ENCODE results near the gene PFN1. TPM values are rescaled to one million over a fixed set of nuclear protein-coding genes. Genes with fewer than 3 reads are reported as not detected.

PFN1 gene
- total RNA-seq, 1 donor from 2014 or later: 1,346 TPM

DNA sequence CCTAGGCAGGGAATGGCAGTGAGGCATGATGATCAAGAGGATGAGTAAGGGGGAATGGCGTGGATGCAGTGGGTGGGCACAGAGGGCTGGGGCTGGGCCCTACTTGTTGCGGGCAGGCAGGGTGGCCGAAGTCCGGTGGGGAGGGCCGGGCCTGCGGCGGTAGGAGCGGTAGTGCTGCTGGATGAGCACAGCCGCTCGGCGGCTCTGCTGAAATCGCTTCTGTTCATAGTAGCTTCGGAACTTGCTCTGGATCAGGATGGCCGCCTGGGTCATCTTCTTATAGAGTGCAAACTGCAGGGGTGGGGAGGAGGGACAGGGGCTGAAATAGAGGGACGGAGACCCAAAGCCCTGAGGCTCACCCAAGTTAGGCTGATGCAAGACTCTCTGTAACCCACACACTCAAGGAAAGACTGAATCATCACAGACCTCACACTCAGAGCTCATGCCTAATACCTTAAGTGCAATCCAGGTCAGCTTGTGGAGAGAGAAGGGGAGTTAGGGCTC is 20.8 kb upstream of the PFN1 start:
- Histone ChIP-seq H3K4me2 (ENCODE audit: low read length) (peak overlapping the region; percentile 95), H3K79me2 (ENCODE audit: insufficient read depth, low read length) (peaks cover 54% of the 10 kb centered on the region), H3K9me3 (ENCODE audit: insufficient read depth, low read depth, low read length) (no peaks in the 10 kb centered on the region), H3K27me3 (ENCODE audit: insufficient read depth, low read length) (no peaks in the 10 kb centered on the region), H2AFZ (ENCODE audit: low read depth, low read length) (no peak overlapping the region), H3K27ac (ENCODE audit: low read depth, low read length) (peak overlapping the region; percentile 87), H3K4me1 (ENCODE audit: insufficient read depth, low read length) (peaks cover 33% of the 10 kb centered on the region), H4K20me1 (ENCODE audit: insufficient read depth, low read length) (peaks cover 33% of the 10 kb centered on the region), H3K4me3 (ENCODE audit: insufficient read depth, low read depth, low read length) (peak overlapping the region; percentile 87), H3K9ac (ENCODE audit: low read length) (peak overlapping the region; percentile 93), H3K36me3 (ENCODE audit: insufficient read depth, low read length) (peaks cover 7% of the 10 kb centered on the region)
- H3K4me1 Mint-ChIP-seq (ENCODE audit: low read depth, unreplicated experiment): peaks cover 29% of the 10 kb centered on the region
- DNase-seq (ENCODE audit: low read depth) (peak; percentile 97), FAIRE-seq (peak; percentile 5)
- no peak for TF ChIP-seq EZH2 (IDR thresholded peaks at IDR 0.05; ENCODE audit: insufficient read depth, low read length)
- TF ChIP-seq CTCF (IDR thresholded peaks at IDR 0.05; ENCODE audit: insufficient read depth, low read depth, low read length): no peak
- H3K9me3 Mint-ChIP-seq (ENCODE audit: unreplicated experiment): peaks cover 5% of the 10 kb centered on the region
- no peaks in the 10 kb centered on the region for H3K27me3 Mint-ChIP-seq (ENCODE audit: low read depth, unreplicated experiment)
- no peak overlapping the region for H3K27ac Mint-ChIP-seq (ENCODE audit: unreplicated experiment)
- no peak overlapping the region for H3K4me3 Mint-ChIP-seq (ENCODE audit: unreplicated experiment)
- peaks cover 27% of the 10 kb centered on the region for H3K36me3 Mint-ChIP-seq (ENCODE audit: low read depth, unreplicated experiment)

DNA sequence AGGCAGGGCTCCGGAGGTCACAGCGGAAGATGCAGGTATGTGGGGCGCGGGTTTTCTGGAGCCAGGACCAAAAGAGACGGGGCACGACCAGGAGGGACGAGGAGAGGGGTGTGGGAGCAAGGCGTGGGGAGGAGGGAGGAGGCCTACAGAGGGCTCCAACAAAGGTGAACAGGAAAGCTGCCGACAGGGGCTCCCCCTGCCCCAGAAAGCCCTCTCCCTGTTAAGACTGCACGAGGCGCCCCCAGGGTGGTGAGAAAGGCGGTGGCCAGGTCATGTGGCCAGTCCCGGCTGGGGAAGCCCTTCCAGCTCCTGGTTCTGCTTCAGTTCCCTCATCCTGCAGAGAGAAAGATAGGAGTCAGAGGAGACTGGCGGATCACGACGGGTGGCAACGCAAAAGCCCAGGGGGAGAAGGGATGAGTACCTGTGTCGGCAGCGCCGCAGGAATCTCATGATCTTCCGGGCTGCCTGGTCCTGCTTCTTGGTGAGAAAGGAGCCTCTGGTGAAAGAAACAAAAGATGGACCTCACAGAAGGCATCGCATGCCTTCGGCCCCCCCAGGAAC is 20.2 kb upstream of the PFN1 start:
- Histone ChIP-seq H3K27me3 (ENCODE audit: insufficient read depth, low read length) (no peaks in the 10 kb centered on the region), H3K4me1 (ENCODE audit: insufficient read depth, low read length) (peaks cover 33% of the 10 kb centered on the region), H3K36me3 (ENCODE audit: insufficient read depth, low read length) (peaks cover 6% of the 10 kb centered on the region), H3K9me3 (ENCODE audit: insufficient read depth, low read depth, low read length) (no peaks in the 10 kb centered on the region), H3K79me2 (ENCODE audit: insufficient read depth, low read length) (peaks cover 54% of the 10 kb centered on the region), H3K4me3 (ENCODE audit: insufficient read depth, low read depth, low read length) (peak overlapping the region; percentile 87), H3K27ac (ENCODE audit: low read depth, low read length) (peak overlapping the region; percentile 87), H3K4me2 (ENCODE audit: low read length) (peak overlapping the region; percentile 95), H3K9ac (ENCODE audit: low read length) (peak overlapping the region; percentile 93), H2AFZ (ENCODE audit: low read depth, low read length) (no peak overlapping the region), H4K20me1 (ENCODE audit: insufficient read depth, low read length) (peaks cover 33% of the 10 kb centered on the region)
- TF ChIP-seq EZH2 (IDR thresholded peaks at IDR 0.05; ENCODE audit: insufficient read depth, low read length) (no peak), CTCF (IDR thresholded peaks at IDR 0.05; ENCODE audit: insufficient read depth, low read depth, low read length) (no peak)
- H3K9me3 Mint-ChIP-seq (ENCODE audit: unreplicated experiment): peaks cover 5% of the 10 kb centered on the region
- FAIRE-seq (no peak), DNase-seq (ENCODE audit: low read depth) (no peak)
- no peak overlapping the region for H3K27ac Mint-ChIP-seq (ENCODE audit: unreplicated experiment)
- H3K4me3 Mint-ChIP-seq (ENCODE audit: unreplicated experiment): no peak overlapping the region
- H3K36me3 Mint-ChIP-seq (ENCODE audit: low read depth, unreplicated experiment): peaks cover 25% of the 10 kb centered on the region
- H3K27me3 Mint-ChIP-seq (ENCODE audit: low read depth, unreplicated experiment): no peaks in the 10 kb centered on the region
- H3K4me1 Mint-ChIP-seq (ENCODE audit: low read depth, unreplicated experiment): peaks cover 29% of the 10 kb centered on the region
